H1 (cell line): ENCODE data around the gene ARMH2. TPM values are rescaled to one million over a fixed set of nuclear protein-coding genes. Genes with fewer than 3 reads are reported as not detected.

ENCODE experiments used
- CEBPB ChIP-seq: IDR thresholded peaks from 2 replicates; pipeline ENCODE4 v1.6.1; 2012; ENCODE audit warnings: low read depth, low read length
- GABPA ChIP-seq: IDR thresholded peaks from 2 replicates; pipeline ENCODE4 v1.6.1; 2011; ENCODE audit warnings: mild to moderate bottlenecking, low read length, moderate library complexity, borderline replicate concordance; ENCODE audit not compliant: insufficient read depth
- JUN ChIP-seq: IDR thresholded peaks from 2 replicates; pipeline ENCODE4 v1.6.1; 2011; ENCODE audit warnings: low read depth, mild to moderate bottlenecking, improper control_type of control experiment, low read length
- RBBP5 ChIP-seq: IDR thresholded peaks from 2 replicates; pipeline ENCODE4 v1.7.1; 2012; ENCODE audit warnings: low read depth, mild to moderate bottlenecking, inconsistent platforms, low read length, moderate library complexity, borderline replicate concordance
- TBP ChIP-seq: IDR thresholded peaks from 2 replicates; pipeline ENCODE4 v1.6.1; 2011; ENCODE audit warnings: low read depth, low read length, improper control_type of control experiment
- polyA plus RNA-seq, 7 experiments: library from polyadenylated mRNA; depleted of rRNA in 3 of 7; stranded (reverse) in 5 of 7; unstranded in 2 of 7; fragments of >200 nt in 5 of 7; fragments of 200-250 nt in 2 of 7; gene quantifications; 1 replicate in 5 of 7; 2 replicates in 1 of 7; 4 replicates in 1 of 7; pipeline versions ENCODE4 v1.2.1 to v1.2.3, GENCODE V29; 2011 to 2013; ENCODE audit warnings: missing spikeins in 2 of 7, mixed read lengths in 2 of 7
- total RNA-seq: library from RNA; stranded (reverse); fragmentation: NEBNext Ultra II Directional; extraction: Animal tissue kit (Norgen Biotek cat#: 25700); gene quantifications from 2 replicates; pipeline ENCODE4 v1.2.1, GENCODE V29; 2021

Gene ARMH2
- total and polyA plus RNA-seq, 2 of the 8 experiments (the other 6 are each of a cell fraction or from before 2014, with no cell fraction given): not detected

GRCh38 chr6:24797596-24798216 is 1.0 kb downstream of the ARMH2 start (continued):
- TF ChIP-seq CEBPB: no peak
- no peak for TF ChIP-seq JUN
- TF ChIP-seq GABPA: no peak
- no peak for TF ChIP-seq TBP
- TF ChIP-seq RBBP5: no peak
